Measurements from ENCODE around the gene SPATA31E1.
"Not testable (repeated sequence)": the region's sequence is repeated elsewhere in the genome, so short reads cannot be mapped to it uniquely, and the experiment has no call there.

DNA sequence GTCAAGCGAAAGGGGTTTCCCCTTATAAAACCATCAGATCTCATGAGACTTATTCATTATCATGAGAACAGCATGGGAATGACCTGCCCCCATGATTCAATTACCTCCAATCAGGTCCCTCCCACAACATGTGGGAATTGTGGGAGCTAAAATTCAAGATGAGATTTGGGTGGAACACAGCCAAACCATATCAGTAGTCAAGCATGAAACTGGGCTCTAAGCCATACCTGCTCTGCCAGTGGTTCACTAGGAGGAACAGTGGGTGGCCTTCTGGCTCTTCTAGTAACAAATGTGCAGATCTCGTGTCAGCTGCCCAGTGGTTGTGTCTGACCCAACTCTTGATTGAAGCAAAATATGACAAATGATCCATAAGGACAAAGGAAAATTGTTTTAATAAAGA, 34.9 kb upstream of the SPATA31E1 start:
- TF ChIP-seq, protein P1, sequence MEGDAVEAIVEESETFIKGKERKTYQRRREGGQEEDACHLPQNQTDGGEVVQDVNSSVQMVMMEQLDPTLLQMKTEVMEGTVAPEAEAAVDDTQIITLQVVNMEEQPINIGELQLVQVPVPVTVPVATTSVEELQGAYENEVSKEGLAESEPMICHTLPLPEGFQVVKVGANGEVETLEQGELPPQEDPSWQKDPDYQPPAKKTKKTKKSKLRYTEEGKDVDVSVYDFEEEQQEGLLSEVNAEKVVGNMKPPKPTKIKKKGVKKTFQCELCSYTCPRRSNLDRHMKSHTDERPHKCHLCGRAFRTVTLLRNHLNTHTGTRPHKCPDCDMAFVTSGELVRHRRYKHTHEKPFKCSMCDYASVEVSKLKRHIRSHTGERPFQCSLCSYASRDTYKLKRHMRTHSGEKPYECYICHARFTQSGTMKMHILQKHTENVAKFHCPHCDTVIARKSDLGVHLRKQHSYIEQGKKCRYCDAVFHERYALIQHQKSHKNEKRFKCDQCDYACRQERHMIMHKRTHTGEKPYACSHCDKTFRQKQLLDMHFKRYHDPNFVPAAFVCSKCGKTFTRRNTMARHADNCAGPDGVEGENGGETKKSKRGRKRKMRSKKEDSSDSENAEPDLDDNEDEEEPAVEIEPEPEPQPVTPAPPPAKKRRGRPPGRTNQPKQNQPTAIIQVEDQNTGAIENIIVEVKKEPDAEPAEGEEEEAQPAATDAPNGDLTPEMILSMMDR (conservative IDR thresholded peaks at IDR 0.05; ENCODE audit: low read depth, low read length), result not testable (repeated sequence)
- not testable (repeated sequence) for TF ChIP-seq EZH2 (IDR thresholded peaks at IDR 0.05; ENCODE audit: low read length, unreplicated experiment)

Data from PC-3 (cell line).